CD4-positive, alpha-beta memory T cell (primary cell): ENCODE results near the gene RBM19. TPM values are rescaled to one million over a fixed set of nuclear protein-coding genes. Genes with fewer than 3 reads are reported as not detected.

Experiments used
- CTCF ChIA-PET: fragments of 350-600 bp; sonication (Branson Sonifier 250); formaldehyde crosslinking; loops from one replicate; lab custom pipeline; 2021; ENCODE audit warnings: inconsistent platforms; ENCODE audit not compliant: partially characterized antibody; lab: Charles Lee
- POLR2A ChIA-PET: fragments of 350-600 bp; sonication (Branson Sonifier 250); formaldehyde crosslinking; loops from one replicate; lab custom pipeline; 2021; ENCODE audit not compliant: partially characterized antibody; lab: Charles Lee
- DNase-seq, 5 donors: peaks; one replicate each; pipeline versions ENCODE4 v3.0.0 to v3.0.0-alpha.2; 2020 to 2022; ENCODE audit warnings: mixed read lengths in 1 of 5
- H3K27ac ChIP-seq: one replicate; pipeline ENCODE4 v1.7.0; 2013; ENCODE audit warnings: low read depth, low read length
- H3K27me3 ChIP-seq: 2 replicates; pipeline ENCODE4 v1.7.0; 2013; ENCODE audit warnings: mild to moderate bottlenecking, low read length, moderate library complexity; ENCODE audit not compliant: insufficient read depth
- H3K36me3 ChIP-seq: 2 replicates; pipeline ENCODE4 v1.7.0; 2013; ENCODE audit warnings: mild to moderate bottlenecking, low read length, moderate library complexity; ENCODE audit not compliant: insufficient read depth
- H3K4me1 ChIP-seq: 2 replicates; pipeline ENCODE4 v1.7.0; 2013; ENCODE audit warnings: mild to moderate bottlenecking, low read length, moderate library complexity; ENCODE audit not compliant: insufficient read depth
- H3K4me3 ChIP-seq, 2 donors: one replicate each; pipeline ENCODE4 v1.7.0; 2013; ENCODE audit warnings: low read length in 2 of 2, mild to moderate bottlenecking in 1 of 2
- H3K9me3 ChIP-seq, 2 donors: one replicate each; pipeline ENCODE4 v1.7.0; 2013; ENCODE audit warnings: low read length in 2 of 2, control low read depth in 1 of 2; ENCODE audit not compliant: control insufficient read depth in 1 of 2
- H3K27ac Mint-ChIP-seq, 7 donors: one replicate each; pipeline ENCODE4 v1.8.0; 2020 to 2021; ENCODE audit warnings: mixed read lengths in 7 of 7, mild to moderate bottlenecking in 6 of 7, inconsistent platforms in 3 of 7, moderate library complexity in 3 of 7
- H3K27me3 Mint-ChIP-seq, 2 donors: one replicate each; pipeline ENCODE4 v1.8.0; 2020 to 2021; ENCODE audit warnings: mixed read lengths in 2 of 2
- H3K36me3 Mint-ChIP-seq, 2 donors: one replicate each; pipeline ENCODE4 v1.8.0; 2020 to 2021; ENCODE audit warnings: mixed read lengths in 2 of 2, inconsistent platforms in 1 of 2, mild to moderate bottlenecking in 1 of 2
- H3K4me1 Mint-ChIP-seq, 4 donors: one replicate each; pipeline ENCODE4 v1.8.0; 2020 to 2021; ENCODE audit warnings: mixed read lengths in 4 of 4, mild to moderate bottlenecking in 1 of 4
- H3K4me3 Mint-ChIP-seq, 8 donors: one replicate each; pipeline ENCODE4 v1.8.0; 2020 to 2021; ENCODE audit warnings: mixed read lengths in 8 of 8, mild to moderate bottlenecking in 7 of 8, moderate library complexity in 6 of 8, inconsistent platforms in 3 of 8
- H3K9me3 Mint-ChIP-seq, 8 donors: one replicate each; pipeline ENCODE4 v1.8.0; 2020 to 2021; ENCODE audit warnings: mixed read lengths in 8 of 8, mild to moderate bottlenecking in 5 of 8, inconsistent platforms in 3 of 8, moderate library complexity in 1 of 8
- intact Hi-C: fragments of 100-400 bp; cut with micrococcal nuclease; formaldehyde crosslinking; loops from one replicate; pipeline ENCODE4 v1.15.1; 2023
- polyA plus RNA-seq, 2 donors: library from polyadenylated mRNA; unstranded; fragments of 300-500 nt; fragmentation: Illumina TruSeq; gene quantifications; one replicate each; pipeline ENCODE4 v1.2.3, GENCODE V29; 2021
- total RNA-seq, 2 experiments: library from RNA; stranded (reverse); gene quantifications; one replicate each; pipeline ENCODE4 v1.2.3, GENCODE V29; 2021

The RBM19 gene
- total and polyA plus RNA-seq, 4 experiments from 2014 or later = 2.9 to 78.4 (median 42.4) TPM

- Histone ChIP-seq H3K36me3 (peaks cover 4% of the 10 kb centered on the region), H3K4me1 (no peaks in the 10 kb centered on the region), H3K9me3 (no peaks in the 10 kb centered on the region), H3K4me3 (no peak overlapping the region), H3K27ac (no peak overlapping the region), H3K27me3 (no peaks in the 10 kb centered on the region)
- intact Hi-C loops = no loop called here
- DNase-seq = no peak
- Mint-ChIP-seq H3K4me1 (peaks cover 0 to 2% (median under 1%) of the 10 kb centered on the region in 4 donors), H3K27me3 (no peaks in the 10 kb centered on the region), H3K27ac (no peak overlapping the region), H3K4me3 (no peak overlapping the region), H3K9me3 (no peaks in the 10 kb centered on the region), H3K36me3 (peaks cover 30 to 43% of the 10 kb centered on the region in 2 donors)
- ChIA-PET CTCF (no interaction called here), POLR2A (no interaction called here)
Measured at GRCh38 chr12:113870890-113871289, 95.2 kb downstream of the RBM19 start.

GRCh38 chr12:113870035-113870434, 96.1 kb downstream of the RBM19 start:
- Mint-ChIP-seq H3K4me1 (peaks cover 3 to 5% (median 4%) of the 10 kb centered on the region in 4 donors), H3K36me3 (peaks cover 25 to 45% of the 10 kb centered on the region in 2 donors), H3K4me3 (no peak overlapping the region), H3K27ac (no peak overlapping the region), H3K27me3 (no peaks in the 10 kb centered on the region), H3K9me3 (no peaks in the 10 kb centered on the region)
- ChIA-PET CTCF (no interaction called here), POLR2A (no interaction called here)
- no peak overlapping the region for H3K4me3 ChIP-seq
- H3K27ac ChIP-seq = no peak overlapping the region
- H3K9me3 ChIP-seq = no peaks in the 10 kb centered on the region
- H3K4me1 ChIP-seq = no peaks in the 10 kb centered on the region
- peaks cover 4% of the 10 kb centered on the region for H3K36me3 ChIP-seq
- no peaks in the 10 kb centered on the region for H3K27me3 ChIP-seq
- intact Hi-C loops = no loop called here
- DNase-seq = no peak

- Histone ChIP-seq H3K4me1 (no peaks in the 10 kb centered on the region), H3K36me3 (peaks cover 4% of the 10 kb centered on the region), H3K4me3 (no peak overlapping the region), H3K27me3 (no peaks in the 10 kb centered on the region), H3K9me3 (no peaks in the 10 kb centered on the region), H3K27ac (no peak overlapping the region)
- Mint-ChIP-seq H3K4me3 (no peak overlapping the region), H3K36me3 (peaks cover 16 to 38% of the 10 kb centered on the region in 2 donors), H3K4me1 (peaks cover 5 to 13% (median 5%) of the 10 kb centered on the region in 4 donors), H3K27me3 (no peaks in the 10 kb centered on the region), H3K27ac (no peak overlapping the region), H3K9me3 (no peaks in the 10 kb centered on the region)
- CTCF ChIA-PET = no interaction called here
- intact Hi-C loops = no loop called here
- POLR2A ChIA-PET = no interaction called here
- no peak for DNase-seq
Measured at GRCh38 chr12:113868365-113868764, 97.8 kb downstream of the RBM19 start.

- no peak overlapping the region for H3K4me3 ChIP-seq
- no peak overlapping the region for H3K27ac Mint-ChIP-seq
- no peak overlapping the region for H3K27ac ChIP-seq
- peaks cover 16 to 38% of the 10 kb centered on the region in 2 donors for H3K36me3 Mint-ChIP-seq
- intact Hi-C loops = no loop called here
- no peaks in the 10 kb centered on the region for H3K9me3 Mint-ChIP-seq
- no peak overlapping the region for H3K4me3 Mint-ChIP-seq
- no peaks in the 10 kb centered on the region for H3K4me1 ChIP-seq
- H3K27me3 ChIP-seq = no peaks in the 10 kb centered on the region
- no peak for DNase-seq
- H3K4me1 Mint-ChIP-seq = peaks cover 5 to 13% (median 5%) of the 10 kb centered on the region in 4 donors
- H3K27me3 Mint-ChIP-seq = no peaks in the 10 kb centered on the region
- no peaks in the 10 kb centered on the region for H3K9me3 ChIP-seq
- ChIA-PET CTCF (no interaction called here), POLR2A (no interaction called here)
- H3K36me3 ChIP-seq = peaks cover 4% of the 10 kb centered on the region
Measured at GRCh38 chr12:113867258-113867657, 98.9 kb downstream of the RBM19 start.

- Histone ChIP-seq H3K27me3 (no peaks in the 10 kb centered on the region), H3K4me3 (no peak overlapping the region), H3K36me3 (peaks cover 4% of the 10 kb centered on the region), H3K4me1 (no peaks in the 10 kb centered on the region), H3K9me3 (no peaks in the 10 kb centered on the region), H3K27ac (no peak overlapping the region)
- H3K4me3 Mint-ChIP-seq = no peak overlapping the region
- POLR2A ChIA-PET = no interaction called here
- CTCF ChIA-PET = no interaction called here
- DNase-seq = no peak
- H3K4me1 Mint-ChIP-seq = peaks cover 5 to 13% (median 6%) of the 10 kb centered on the region in 4 donors
- peaks cover 21 to 38% of the 10 kb centered on the region in 2 donors for H3K36me3 Mint-ChIP-seq
- intact Hi-C loops = no loop called here
- H3K9me3 Mint-ChIP-seq = no peaks in the 10 kb centered on the region
- H3K27me3 Mint-ChIP-seq = no peaks in the 10 kb centered on the region
- no peak overlapping the region for H3K27ac Mint-ChIP-seq
Measured at GRCh38 chr12:113866496-113866895, 99.6 kb downstream of the RBM19 start.

GRCh38 chr12:113863455-113863845, 102.7 kb downstream of the RBM19 start:
- intact Hi-C loops = no loop called here
- ChIA-PET CTCF (interaction anchor here (1.2 kb wide), 1 partner anchor 18 kb away, joined by 3 read pairs; no protein-coding TSS in a partner anchor), POLR2A (no interaction called here)
- Histone ChIP-seq H3K9me3 (no peaks in the 10 kb centered on the region), H3K27me3 (no peaks in the 10 kb centered on the region), H3K36me3 (peaks cover 6% of the 10 kb centered on the region), H3K4me1 (no peaks in the 10 kb centered on the region), H3K4me3 (no peak overlapping the region), H3K27ac (no peak overlapping the region)
- H3K4me3 Mint-ChIP-seq = no peak overlapping the region
- peak overlapping the region in 1 of 7 donors; percentile 46 for H3K27ac Mint-ChIP-seq
- H3K36me3 Mint-ChIP-seq = peaks cover 20 to 21% of the 10 kb centered on the region in 2 donors
- no peaks in the 10 kb centered on the region for H3K27me3 Mint-ChIP-seq
- H3K4me1 Mint-ChIP-seq = peaks cover 5 to 13% (median 7%) of the 10 kb centered on the region in 4 donors
- DNase-seq = no peak
- no peaks in the 10 kb centered on the region for H3K9me3 Mint-ChIP-seq

- Histone ChIP-seq H3K36me3 (peaks cover 9% of the 10 kb centered on the region), H3K9me3 (no peaks in the 10 kb centered on the region), H3K4me1 (no peaks in the 10 kb centered on the region), H3K4me3 (no peak overlapping the region), H3K27ac (no peak overlapping the region), H3K27me3 (no peaks in the 10 kb centered on the region)
- Mint-ChIP-seq H3K4me3 (peak overlapping the region in 1 of 8 donors; percentile 29), H3K4me1 (peaks cover 5 to 13% (median 7%) of the 10 kb centered on the region in 4 donors), H3K36me3 (peaks cover 22 to 23% of the 10 kb centered on the region in 2 donors), H3K27ac (peak overlapping the region in 2 of 7 donors; percentile 22 to 47), H3K27me3 (no peaks in the 10 kb centered on the region), H3K9me3 (no peaks in the 10 kb centered on the region)
- POLR2A ChIA-PET = no interaction called here
- DNase-seq = no peak
- CTCF ChIA-PET = interaction anchor here (1.1 to 1.2 kb wide), 2 partner anchors 17 to 21 kb away, joined by 3 read pairs; no protein-coding TSS in a partner anchor
- intact Hi-C loops = no loop called here
Measured at GRCh38 chr12:113862590-113863454, 103.3 kb downstream of the RBM19 start.
